Measurements from ENCODE around the gene KIF4A.

- TF ChIP-seq CTCF (IDR thresholded peaks at IDR 0.05) (no peak), POLR2A (IDR thresholded peaks at IDR 0.05) (no peak)
These were observed 177.1 kb downstream of the KIF4A start for GRCh38 chrX:70466968-70467367.
